ENCODE results near the gene SULT4A1.

- TF ChIP-seq CTCF (IDR thresholded peaks at IDR 0.05; ENCODE audit: insufficient read depth, low read length) (no peak), POLR2AphosphoS5 (IDR thresholded peaks at IDR 0.05; ENCODE audit: low read depth) (no peak), REST (IDR thresholded peaks at IDR 0.05; ENCODE audit: insufficient replicate concordance, low read depth) (no peak)
Measured at GRCh38 chr22:43854121-43854785, 8.1 kb downstream of the SULT4A1 start.
